Trophoblast cell (in vitro differentiated cells and primary cell): ENCODE results near the gene ZFHX3.

ENCODE experiments used
- DNase-seq, 2 donors: peaks; one replicate each; pipeline ENCODE4 v3.0.0-alpha.2; 2016
- H2AFZ ChIP-seq: 2 replicates; pipeline ENCODE4 v1.6.1; 2013; ENCODE audit warnings: low read length, moderate library complexity, mild to moderate bottlenecking; ENCODE audit not compliant: insufficient read depth, poor library complexity
- H2AK5ac ChIP-seq: 2 replicates; pipeline ENCODE4 v1.6.1; 2013; ENCODE audit warnings: mild to moderate bottlenecking, low read length
- H2BK120ac ChIP-seq: 2 replicates; pipeline ENCODE4 v1.6.1; 2013; ENCODE audit warnings: low read length, mild to moderate bottlenecking, moderate library complexity; ENCODE audit not compliant: insufficient read depth, poor library complexity
- H2BK12ac ChIP-seq: 2 replicates; pipeline ENCODE4 v1.6.1; 2013; ENCODE audit warnings: mild to moderate bottlenecking, low read length, moderate library complexity
- H2BK5ac ChIP-seq: 2 replicates; pipeline ENCODE4 v1.6.1; 2013; ENCODE audit warnings: low read length, low read depth, moderate library complexity, mild to moderate bottlenecking; ENCODE audit not compliant: poor library complexity
- H3K14ac ChIP-seq: 2 replicates; pipeline ENCODE4 v1.6.1; 2013; ENCODE audit warnings: mild to moderate bottlenecking, low read length
- H3K18ac ChIP-seq: 2 replicates; pipeline ENCODE4 v1.6.1; 2013; ENCODE audit warnings: mild to moderate bottlenecking, low read length
- H3K23ac ChIP-seq: 2 replicates; pipeline ENCODE4 v1.6.1; 2013; ENCODE audit warnings: low read length
- H3K27ac ChIP-seq: 2 replicates; pipeline ENCODE4 v1.5.1; 2013; ENCODE audit warnings: low read depth, mild to moderate bottlenecking, inconsistent platforms, low read length, moderate library complexity
- H3K27me3 ChIP-seq: 2 replicates; pipeline ENCODE4 v1.6.1; 2013; ENCODE audit warnings: inconsistent platforms, mild to moderate bottlenecking, low read length, moderate library complexity; ENCODE audit not compliant: insufficient read depth
- H3K36me3 ChIP-seq, 2 experiments: 1 replicate in 1 of 2; 2 replicates in 1 of 2; pipeline ENCODE4 v1.6.1; 2013; ENCODE audit warnings: low read length in 2 of 2, mild to moderate bottlenecking in 2 of 2, moderate library complexity in 1 of 2; ENCODE audit not compliant: insufficient read depth in 2 of 2, control insufficient read depth in 1 of 2
- H3K4ac ChIP-seq: 2 replicates; pipeline ENCODE4 v1.6.1; 2013; ENCODE audit warnings: low read depth, mild to moderate bottlenecking, low read length, moderate library complexity
- H3K4me1 ChIP-seq, 2 experiments: 1 replicate in 1 of 2; 2 replicates in 1 of 2; pipeline ENCODE4 v1.6.1; 2013; ENCODE audit warnings: low read length in 2 of 2, mild to moderate bottlenecking in 2 of 2, moderate library complexity in 1 of 2; ENCODE audit not compliant: insufficient read depth in 2 of 2, control insufficient read depth in 1 of 2
- H3K4me2 ChIP-seq: 2 replicates; pipeline ENCODE4 v1.6.1; 2013; ENCODE audit warnings: inconsistent platforms, mild to moderate bottlenecking, low read length, moderate library complexity
- H3K4me3 ChIP-seq: 2 replicates; pipeline ENCODE4 v1.5.1; 2013; ENCODE audit warnings: mild to moderate bottlenecking, low read depth, low read length, inconsistent platforms
- H3K79me1 ChIP-seq: one replicate; pipeline ENCODE4 v1.6.1; 2013; ENCODE audit warnings: low read length
- H3K79me2 ChIP-seq: 2 replicates; pipeline ENCODE4 v1.6.1; 2013; ENCODE audit warnings: low read length, mild to moderate bottlenecking; ENCODE audit not compliant: control insufficient read depth, insufficient read depth, poor library complexity
- H3K9ac ChIP-seq: 2 replicates; pipeline ENCODE4 v1.6.1; 2013; ENCODE audit warnings: mild to moderate bottlenecking, low read length
- H3K9me3 ChIP-seq: 2 replicates; pipeline ENCODE4 v1.6.1; 2013; ENCODE audit warnings: low read depth, mild to moderate bottlenecking, control low read depth, inconsistent platforms, low read length; ENCODE audit not compliant: insufficient read depth
- H4K12ac ChIP-seq: 2 replicates; pipeline ENCODE4 v1.6.1; 2013; ENCODE audit warnings: low read depth, mild to moderate bottlenecking, low read length, moderate library complexity
- H4K8ac ChIP-seq: 2 replicates; pipeline ENCODE4 v1.6.1; 2013; ENCODE audit warnings: low read depth, mild to moderate bottlenecking, low read length, moderate library complexity
- H4K91ac ChIP-seq: one replicate; pipeline ENCODE4 v1.6.1; 2013; ENCODE audit warnings: low read depth, mild to moderate bottlenecking, low read length, moderate library complexity
- WGBS: extraction: QIAGEN DNeasy Blood & Tissue Kit; methylation state at CpG from one replicate; pipeline ENCODE4 v1.1.7; 2013; ENCODE audit warnings: missing lambda C conversion rate; ENCODE audit not compliant: insufficient read length, insufficient coverage; ENCODE audit errors: extremely low coverage; 5-methylcytosine and 5-hydroxymethylcytosine counted together

The ZFHX3 gene

DNA sequence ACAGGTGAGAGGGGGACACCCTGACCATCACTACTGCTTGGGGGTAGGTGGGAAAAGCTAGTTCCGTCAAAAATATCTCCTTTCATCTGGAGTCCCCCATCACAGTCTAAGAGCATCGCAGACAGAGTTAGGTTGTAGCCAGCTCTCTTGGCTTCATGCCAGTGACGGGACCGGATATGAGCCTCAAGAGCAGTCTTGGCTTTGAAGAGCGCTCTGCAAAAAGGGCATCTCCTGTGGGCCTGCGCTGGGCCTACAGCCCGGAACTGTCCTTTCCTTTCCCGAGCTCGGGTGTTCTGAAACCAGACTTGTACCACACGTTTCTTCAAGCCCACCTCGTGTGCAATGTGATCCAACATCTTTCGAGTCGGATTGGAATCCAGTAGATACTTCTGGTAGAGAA, 253.6 kb downstream of the ZFHX3 start:
- Histone ChIP-seq H3K4me2 (no peak overlapping the region), H3K79me1 (no peaks in the 10 kb centered on the region), H3K27ac (no peak overlapping the region), H2BK120ac (no peak overlapping the region), H3K4me3 (no peak overlapping the region), H3K18ac (no peak overlapping the region), H4K8ac (no peak overlapping the region), H3K9ac (no peak overlapping the region), H2BK12ac (no peak overlapping the region), H4K12ac (no peak overlapping the region), H2AK5ac (no peak overlapping the region), H3K36me3 (peaks cover 44 to 65% of the 10 kb centered on the region in 2 experiments), H3K4ac (no peak overlapping the region), H3K79me2 (no peaks in the 10 kb centered on the region), H3K14ac (no peak overlapping the region), H3K27me3 (no peaks in the 10 kb centered on the region), H4K91ac (no peak overlapping the region), H3K4me1 (no peaks in the 10 kb centered on the region), H3K23ac (no peak overlapping the region), H3K9me3 (peaks cover 2% of the 10 kb centered on the region), H2BK5ac (no peak overlapping the region), H2AFZ (no peak overlapping the region)
- WGBS, result no CpG with 5 or more reads among the region's 13 CpGs
- no peak for DNase-seq

DNA sequence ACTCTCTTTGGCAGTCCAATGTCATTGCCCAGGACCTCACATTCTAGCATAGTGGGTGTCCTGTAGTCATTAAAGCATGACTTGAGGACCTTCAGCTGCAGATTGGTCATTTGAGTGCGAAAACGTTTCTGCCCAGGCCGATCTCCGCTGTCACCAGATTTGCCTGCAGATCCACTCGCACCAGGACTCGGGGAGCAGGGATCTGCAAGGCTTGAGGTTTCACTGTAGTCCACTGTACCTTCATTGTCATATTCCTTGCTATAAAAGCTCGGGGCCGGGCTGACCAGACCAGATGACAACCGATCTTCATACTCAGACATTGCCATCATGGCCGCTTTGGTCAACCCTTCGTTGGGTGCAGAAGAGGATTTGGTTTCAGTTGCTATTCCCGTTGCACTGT, 254.2 kb downstream of the ZFHX3 start:
- Histone ChIP-seq H3K27ac (no peak overlapping the region), H2AK5ac (no peak overlapping the region), H4K12ac (no peak overlapping the region), H3K9ac (no peak overlapping the region), H3K9me3 (peaks cover 2% of the 10 kb centered on the region), H4K91ac (no peak overlapping the region), H3K18ac (no peak overlapping the region), H3K79me1 (no peaks in the 10 kb centered on the region), H3K27me3 (no peaks in the 10 kb centered on the region), H3K14ac (no peak overlapping the region), H3K4ac (no peak overlapping the region), H2BK120ac (no peak overlapping the region), H2BK5ac (no peak overlapping the region), H3K36me3 (peaks cover 46 to 67% of the 10 kb centered on the region in 2 experiments), H2AFZ (no peak overlapping the region), H4K8ac (no peak overlapping the region), H3K23ac (no peak overlapping the region), H3K4me1 (no peaks in the 10 kb centered on the region), H3K4me2 (no peak overlapping the region), H3K4me3 (no peak overlapping the region), H3K79me2 (no peaks in the 10 kb centered on the region), H2BK12ac (no peak overlapping the region)
- DNase-seq, result no peak
- WGBS, result no CpG with 5 or more reads among the region's 12 CpGs

DNA sequence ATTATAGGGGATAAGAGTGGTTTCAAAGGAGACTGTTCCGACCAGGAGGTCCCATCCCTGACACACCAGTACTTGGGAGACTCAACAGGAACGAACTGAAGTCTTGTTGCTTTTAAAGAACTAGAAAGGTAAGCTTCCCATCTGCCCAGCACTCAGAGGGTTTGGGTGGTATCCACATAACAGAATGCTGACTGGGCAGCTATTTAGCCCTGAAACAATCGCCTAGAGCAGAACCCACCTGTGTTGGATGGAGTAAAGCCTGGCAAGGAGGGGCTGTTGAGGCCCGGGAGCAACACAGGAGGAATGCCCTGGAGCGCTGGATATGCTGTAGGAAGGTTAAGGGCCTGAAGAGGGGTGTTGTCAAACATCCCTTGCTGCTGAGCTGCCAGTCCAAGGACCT, 254.9 kb downstream of the ZFHX3 start:
- no peak overlapping the region for H3K4me3 ChIP-seq
- DNase-seq, result no peak
- H3K4me1 ChIP-seq, result no peaks in the 10 kb centered on the region
- H4K12ac ChIP-seq, result no peak overlapping the region
- H3K14ac ChIP-seq, result no peak overlapping the region
- no peak overlapping the region for H2AFZ ChIP-seq
- no peak overlapping the region for H2BK120ac ChIP-seq
- H2BK5ac ChIP-seq, result no peak overlapping the region
- H3K27ac ChIP-seq, result no peak overlapping the region
- H3K79me2 ChIP-seq, result no peaks in the 10 kb centered on the region
- no peak overlapping the region for H2BK12ac ChIP-seq
- peaks cover 48 to 69% of the 10 kb centered on the region in 2 experiments for H3K36me3 ChIP-seq
- H3K18ac ChIP-seq, result no peak overlapping the region
- H3K9ac ChIP-seq, result no peak overlapping the region
- H3K79me1 ChIP-seq, result no peaks in the 10 kb centered on the region
- H2AK5ac ChIP-seq, result no peak overlapping the region
- no peak overlapping the region for H4K91ac ChIP-seq
- no peak overlapping the region for H3K4ac ChIP-seq
- peaks cover 2% of the 10 kb centered on the region for H3K9me3 ChIP-seq
- no peak overlapping the region for H3K4me2 ChIP-seq
- no CpG with 5 or more reads among the region's 5 CpGs for WGBS
- no peak overlapping the region for H3K23ac ChIP-seq
- no peaks in the 10 kb centered on the region for H3K27me3 ChIP-seq
- no peak overlapping the region for H4K8ac ChIP-seq

DNA sequence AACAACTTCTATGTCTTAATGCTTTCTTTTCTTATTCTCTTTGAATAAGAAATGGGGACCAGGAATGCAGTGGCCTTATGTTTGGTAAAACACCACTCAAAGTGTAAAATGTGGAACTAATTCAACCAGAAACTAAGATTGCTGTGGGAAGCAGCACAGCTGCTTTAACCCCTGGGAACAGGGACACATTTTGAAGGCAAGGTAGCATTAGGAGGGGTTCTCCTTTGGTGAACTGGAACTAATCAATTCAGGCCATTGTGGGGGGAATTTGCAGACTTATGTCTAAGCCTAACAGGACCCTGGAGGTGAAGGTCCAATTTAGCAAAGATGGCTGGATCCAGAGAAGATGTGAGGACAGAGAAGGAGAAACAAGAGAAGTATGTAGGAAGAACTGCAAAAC, 256.1 kb downstream of the ZFHX3 start:
- no peak overlapping the region for H4K91ac ChIP-seq
- H3K4me1 ChIP-seq, result no peaks in the 10 kb centered on the region
- no peak overlapping the region for H3K18ac ChIP-seq
- H4K12ac ChIP-seq, result no peak overlapping the region
- no peaks in the 10 kb centered on the region for H3K27me3 ChIP-seq
- peaks cover 46 to 63% of the 10 kb centered on the region in 2 experiments for H3K36me3 ChIP-seq
- H3K9me3 ChIP-seq, result peaks cover 2% of the 10 kb centered on the region
- H2BK5ac ChIP-seq, result no peak overlapping the region
- no peak overlapping the region for H2AFZ ChIP-seq
- H2BK12ac ChIP-seq, result no peak overlapping the region
- H3K4me3 ChIP-seq, result no peak overlapping the region
- no peak overlapping the region for H3K4me2 ChIP-seq
- no peak overlapping the region for H3K27ac ChIP-seq
- no peaks in the 10 kb centered on the region for H3K79me2 ChIP-seq
- no peak overlapping the region for H4K8ac ChIP-seq
- H2AK5ac ChIP-seq, result no peak overlapping the region
- no peak overlapping the region for H3K14ac ChIP-seq
- H3K79me1 ChIP-seq, result no peaks in the 10 kb centered on the region
- no peak overlapping the region for H3K4ac ChIP-seq
- no peak for DNase-seq
- no peak overlapping the region for H3K23ac ChIP-seq
- no peak overlapping the region for H2BK120ac ChIP-seq
- H3K9ac ChIP-seq, result no peak overlapping the region
